Keratinocyte (primary cell): ENCODE measurements around the gene LDLRAD4. TPM values are rescaled to one million over a fixed set of nuclear protein-coding genes. Genes with fewer than 3 reads are reported as not detected.

ENCODE experiments used
- DNase-seq: peaks from one replicate; pipeline ENCODE4 v3.0.0-alpha.2; 2011; ENCODE audit warnings: low read depth, missing footprints, low spot score
- FAIRE-seq: peaks from 2 replicates; lab custom pipeline; 2011; peaks lifted over from hg19 to GRCh38; lab: Jason Lieb, UNC
- H2AFZ ChIP-seq: 2 replicates; pipeline ENCODE4 v1.6.0; 2012; ENCODE audit warnings: low read length, control low read depth, inconsistent platforms; ENCODE audit not compliant: control insufficient read depth
- H3K27ac ChIP-seq: 2 replicates; pipeline ENCODE4 v1.5.1; 2011; ENCODE audit warnings: low read length; ENCODE audit not compliant: control insufficient read depth, insufficient read depth
- H3K27me3 ChIP-seq: 3 replicates; pipeline ENCODE4 v1.6.0; 2011; ENCODE audit warnings: low read length; ENCODE audit not compliant: control insufficient read depth, insufficient read depth; ENCODE audit errors: extremely low read depth
- H3K36me3 ChIP-seq, 2 experiments: 2 replicates in 1 of 2; 3 replicates in 1 of 2; pipeline ENCODE4 v1.5.1; 2011; ENCODE audit warnings: low read length in 2 of 2, mild to moderate bottlenecking in 1 of 2; ENCODE audit not compliant: control insufficient read depth in 2 of 2, insufficient read depth in 2 of 2; ENCODE audit errors: extremely low read depth in 1 of 2
- H3K4me1 ChIP-seq: 3 replicates; pipeline ENCODE4 v1.5.1; 2011; ENCODE audit warnings: low read length; ENCODE audit not compliant: control insufficient read depth, insufficient read depth; ENCODE audit errors: extremely low read depth
- H3K4me2 ChIP-seq: 3 replicates; pipeline ENCODE4 v1.6.0; 2011; ENCODE audit warnings: low read depth, low read length; ENCODE audit not compliant: control insufficient read depth, insufficient read depth; ENCODE audit errors: extremely low read depth
- H3K4me3 ChIP-seq, 3 experiments: fragments of 200-600 bp in 1 of 3; sonication (generic) in 1 of 3; 2 replicates in 2 of 3; 3 replicates in 1 of 3; pipeline ENCODE4 v1.5.1; 2011 to 2016; ENCODE audit warnings: low read length in 3 of 3, mild to moderate bottlenecking in 3 of 3, control low read depth in 2 of 3, inconsistent platforms in 1 of 3, low read depth in 1 of 3, mixed read lengths in 1 of 3, mixed run types in 1 of 3, moderate library complexity in 1 of 3; ENCODE audit not compliant: control insufficient read depth in 2 of 3, insufficient read depth in 2 of 3; ENCODE audit errors: extremely low read depth in 1 of 3
- H3K79me2 ChIP-seq: 2 replicates; pipeline ENCODE4 v1.6.0; 2012; ENCODE audit warnings: low read length; ENCODE audit not compliant: control insufficient read depth, insufficient read depth
- H3K9ac ChIP-seq: 3 replicates; pipeline ENCODE4 v1.6.0; 2011; ENCODE audit warnings: low read length; ENCODE audit not compliant: control insufficient read depth, insufficient read depth; ENCODE audit errors: extremely low read depth
- H3K9me1 ChIP-seq: 3 replicates; pipeline ENCODE4 v1.6.0; 2011; ENCODE audit warnings: low read length; ENCODE audit not compliant: control insufficient read depth, insufficient read depth; ENCODE audit errors: extremely low read depth
- H3K9me3 ChIP-seq: 2 replicates; pipeline ENCODE4 v1.5.1; 2012; ENCODE audit warnings: low read depth, low read length; ENCODE audit not compliant: control insufficient read depth
- H4K20me1 ChIP-seq: 3 replicates; pipeline ENCODE4 v1.6.0; 2011; ENCODE audit warnings: low read length; ENCODE audit not compliant: control insufficient read depth, insufficient read depth; ENCODE audit errors: extremely low read depth
- EZH2 ChIP-seq: IDR thresholded peaks from one replicate; pipeline ENCODE4 v1.6.1; 2012; ENCODE audit warnings: inconsistent platforms, mild to moderate bottlenecking, low read length, moderate library complexity
- dilution Hi-C: fragments of 300-500 bp; cut with MboI; formaldehyde crosslinking; loops from one replicate; pipeline ENCODE4 v1.7.0; 2020; ENCODE audit warnings: low sequenced_read_pairs; ENCODE audit not compliant: extremely low pct_ligation_motif_present
- polyA plus RNA-seq, 5 experiments: library from polyadenylated mRNA; depleted of rRNA in 3 of 5; stranded (reverse) in 3 of 5; stranded (forward) in 1 of 5; unstranded in 1 of 5; fragments of >200 nt; gene quantifications; 1 replicate in 1 of 5; 2 replicates in 3 of 5; 3 replicates in 1 of 5; pipeline versions ENCODE4 v1.2.1 to v1.2.3, GENCODE V29; 2011 to 2012; ENCODE audit warnings: missing spikeins in 2 of 5, low read depth in 1 of 5, low replicate concordance in 1 of 5
- TF ChIP-seq, protein P1 (sequence below), 3 experiments: IDR thresholded peaks in 1 of 3; conservative IDR thresholded peaks in 1 of 3; optimal IDR thresholded peaks in 1 of 3; 2 replicates in 2 of 3; 3 replicates in 1 of 3; pipeline versions ENCODE3 to v1.5.1; 2011; ENCODE audit warnings: low read length in 3 of 3, mild to moderate bottlenecking in 3 of 3, moderate library complexity in 2 of 3, control low read depth in 1 of 3, inconsistent platforms in 1 of 3; ENCODE audit not compliant: insufficient read depth in 2 of 3; ENCODE audit errors: extremely low read depth in 1 of 3

LDLRAD4 gene
- polyA plus RNA-seq, 1 donor (not counting 4 experiments of a cell fraction or from before 2014, with no cell fraction given): not detected

- Histone ChIP-seq H3K4me3 (no peak overlapping the region), H3K36me3 (no peaks in the 10 kb centered on the region), H3K27ac (no peak overlapping the region), H3K79me2 (no peaks in the 10 kb centered on the region), H3K27me3 (no peaks in the 10 kb centered on the region), H3K9ac (no peak overlapping the region), H3K4me1 (no peaks in the 10 kb centered on the region), H3K4me2 (no peak overlapping the region), H4K20me1 (no peaks in the 10 kb centered on the region), H2AFZ (no peak overlapping the region), H3K9me1 (no peaks in the 10 kb centered on the region), H3K9me3 (no peaks in the 10 kb centered on the region)
- FAIRE-seq (no peak), DNase-seq (no peak)
- dilution Hi-C loops: no loop called here
- no peak for TF ChIP-seq EZH2
- TF ChIP-seq, protein P1, sequence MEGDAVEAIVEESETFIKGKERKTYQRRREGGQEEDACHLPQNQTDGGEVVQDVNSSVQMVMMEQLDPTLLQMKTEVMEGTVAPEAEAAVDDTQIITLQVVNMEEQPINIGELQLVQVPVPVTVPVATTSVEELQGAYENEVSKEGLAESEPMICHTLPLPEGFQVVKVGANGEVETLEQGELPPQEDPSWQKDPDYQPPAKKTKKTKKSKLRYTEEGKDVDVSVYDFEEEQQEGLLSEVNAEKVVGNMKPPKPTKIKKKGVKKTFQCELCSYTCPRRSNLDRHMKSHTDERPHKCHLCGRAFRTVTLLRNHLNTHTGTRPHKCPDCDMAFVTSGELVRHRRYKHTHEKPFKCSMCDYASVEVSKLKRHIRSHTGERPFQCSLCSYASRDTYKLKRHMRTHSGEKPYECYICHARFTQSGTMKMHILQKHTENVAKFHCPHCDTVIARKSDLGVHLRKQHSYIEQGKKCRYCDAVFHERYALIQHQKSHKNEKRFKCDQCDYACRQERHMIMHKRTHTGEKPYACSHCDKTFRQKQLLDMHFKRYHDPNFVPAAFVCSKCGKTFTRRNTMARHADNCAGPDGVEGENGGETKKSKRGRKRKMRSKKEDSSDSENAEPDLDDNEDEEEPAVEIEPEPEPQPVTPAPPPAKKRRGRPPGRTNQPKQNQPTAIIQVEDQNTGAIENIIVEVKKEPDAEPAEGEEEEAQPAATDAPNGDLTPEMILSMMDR (optimal IDR thresholded peaks at IDR 0.05 in 1 of 3, IDR thresholded peaks at IDR 0.05 in 1 of 3, conservative IDR thresholded peaks at IDR 0.05 in 1 of 3; ENCODE audit: extremely low read depth in 1 of 3, insufficient read depth in 2 of 3, low read length in 3 of 3): no peak
Measured at GRCh38 chr18:13491138-13491537, 272.6 kb downstream of the LDLRAD4 start.

DNA sequence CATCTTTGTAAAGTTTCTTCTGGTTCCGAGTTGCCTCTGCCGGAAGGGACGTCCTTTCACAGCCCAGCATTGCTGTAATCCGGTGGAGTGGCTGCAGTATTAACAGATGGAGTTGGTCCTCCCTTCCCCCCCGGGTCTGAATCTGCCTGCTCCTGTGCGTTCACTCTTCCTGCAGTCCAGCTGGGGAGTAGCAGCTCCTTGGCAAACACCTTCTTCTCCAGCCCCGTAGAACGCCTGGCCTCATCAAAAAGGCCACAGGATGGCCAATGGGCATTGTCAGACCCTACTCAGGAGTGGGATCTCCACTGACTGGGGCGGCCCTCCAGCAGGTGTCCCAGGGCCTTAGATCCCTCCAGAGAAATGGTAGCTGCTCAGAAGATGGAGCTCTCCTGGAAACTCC lies 273.8 kb downstream of the LDLRAD4 start:
- Histone ChIP-seq H3K27me3 (no peaks in the 10 kb centered on the region), H3K4me2 (no peak overlapping the region), H3K79me2 (no peaks in the 10 kb centered on the region), H3K4me1 (no peaks in the 10 kb centered on the region), H4K20me1 (no peaks in the 10 kb centered on the region), H3K36me3 (no peaks in the 10 kb centered on the region), H3K9me3 (no peaks in the 10 kb centered on the region), H3K27ac (no peak overlapping the region), H3K9ac (no peak overlapping the region), H3K4me3 (no peak overlapping the region), H2AFZ (no peak overlapping the region), H3K9me1 (no peaks in the 10 kb centered on the region)
- dilution Hi-C loops: no loop called here
- no peak for DNase-seq
- TF ChIP-seq, protein P1 (optimal IDR thresholded peaks at IDR 0.05 in 1 of 3, IDR thresholded peaks at IDR 0.05 in 1 of 3, conservative IDR thresholded peaks at IDR 0.05 in 1 of 3; ENCODE audit: extremely low read depth in 1 of 3, insufficient read depth in 2 of 3, low read length in 3 of 3): no peak
- TF ChIP-seq EZH2: no peak
- no peak for FAIRE-seq
